HL-60/S4 treated with phorbol 12-myristate 13-acetate at 8.2 ng/mL for 4 days and 3 days (cell line): ENCODE results near the gene RNU2-63P.
"Not testable (repeated sequence)": the region's sequence is repeated elsewhere in the genome, so short reads cannot be mapped to it uniquely, and the experiment has no call there.

Experiments
- in situ Hi-C: fragments of 300-500 bp; cut with MboI; formaldehyde crosslinking; loops from 2 replicates; pipeline ENCODE4 v1.15.0; 2022; ENCODE audit warnings: low sequenced_read_pairs

Gene RNU2-63P

DNA sequence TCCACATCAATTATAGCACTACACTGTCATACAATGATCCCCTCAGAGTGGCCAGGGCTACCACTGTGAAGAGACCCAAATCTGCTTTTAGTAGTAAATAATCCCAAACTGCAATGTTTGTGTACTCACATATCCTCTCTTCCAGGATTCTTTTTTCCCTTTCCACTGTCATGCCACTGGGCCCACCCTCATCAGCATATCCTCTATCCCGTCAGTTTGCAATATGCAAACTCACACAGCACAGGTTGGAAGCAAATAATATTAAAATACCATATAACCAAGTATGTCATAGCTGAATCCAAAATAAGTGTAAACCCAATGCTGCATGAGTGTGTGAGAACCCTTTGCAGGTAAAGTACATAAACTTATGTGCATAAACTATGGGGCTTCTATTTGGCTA lies 28.9 kb downstream of the RNU2-63P start:
- in situ Hi-C loops: not testable (repeated sequence)

DNA sequence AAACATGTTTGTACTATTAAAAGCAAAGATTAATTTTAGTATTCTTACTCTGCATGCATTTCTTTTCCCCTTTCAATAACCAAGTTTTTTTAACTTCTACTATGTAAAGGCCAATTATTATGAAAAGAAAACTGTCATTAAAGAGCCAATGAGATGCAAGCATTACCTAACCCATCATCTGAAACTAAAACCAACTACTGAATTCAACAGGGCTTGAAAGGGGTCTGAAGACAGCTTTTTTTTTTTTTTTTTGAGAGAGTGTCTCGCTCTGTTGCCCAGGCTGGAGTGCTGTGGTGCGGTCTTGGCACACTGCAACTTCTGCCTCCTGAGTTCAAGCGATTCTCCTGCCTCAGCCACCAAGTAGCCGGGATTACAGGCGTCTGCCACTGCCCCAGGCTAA lies 30.4 kb downstream of the RNU2-63P start:
- in situ Hi-C loops: not testable (repeated sequence)

DNA sequence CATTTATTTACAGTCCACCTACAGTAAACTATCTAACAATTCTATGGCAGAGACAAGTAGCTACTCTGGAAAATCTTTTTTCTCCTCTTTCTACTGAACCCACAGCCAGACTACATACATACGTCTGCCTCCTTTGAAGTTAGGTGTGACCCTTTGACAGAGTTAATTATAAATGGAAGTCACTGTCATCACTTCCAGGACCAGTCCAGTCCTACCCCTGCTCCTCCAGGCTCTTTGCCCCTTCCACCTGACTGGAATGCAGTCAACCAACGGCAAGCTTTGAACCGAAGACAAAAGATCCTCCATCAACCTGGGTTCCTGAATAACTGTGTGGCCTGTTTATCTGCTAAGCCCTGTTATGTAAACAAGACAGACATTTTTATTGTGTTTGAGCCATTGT lies 35.2 kb downstream of the RNU2-63P start:
- in situ Hi-C loops: not testable (repeated sequence)

DNA sequence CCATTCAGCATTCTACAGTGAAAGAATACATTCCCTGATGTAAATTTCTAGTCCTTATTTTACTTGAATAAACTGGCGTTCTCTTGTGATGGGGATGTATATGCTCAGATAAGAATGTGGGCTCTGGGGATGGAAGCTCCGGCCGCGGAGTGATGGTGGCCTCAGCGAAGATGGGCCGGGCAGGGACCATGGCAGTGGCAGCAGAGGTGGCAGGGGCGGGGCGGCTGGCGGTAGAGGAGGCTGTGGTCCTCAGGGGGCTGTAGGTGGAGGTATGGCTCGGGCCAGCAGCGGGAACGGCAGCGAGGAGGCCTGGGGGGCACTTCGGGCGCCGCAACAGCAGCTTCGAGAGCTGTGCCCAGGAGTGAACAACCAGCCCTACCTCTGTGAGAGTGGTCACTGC lies 44.0 kb downstream of the RNU2-63P start:
- in situ Hi-C loops: not testable (repeated sequence)
